ENCODE measurements around the gene PLCH2.

PLCH2 gene

GRCh38 chr1:2517966-2518365, 41.9 kb downstream of the PLCH2 start:
- DNase-seq, result no peak

- no peak for DNase-seq
Observed at GRCh38 chr1:2518528-2518927, 42.4 kb downstream of the PLCH2 start.

- no peak for DNase-seq
Observed at GRCh38 chr1:2519029-2519685, 43.1 kb downstream of the PLCH2 start.

- no peak for DNase-seq
Observed at GRCh38 chr1:2519729-2520128, 43.6 kb downstream of the PLCH2 start.

GRCh38 chr1:2520206-2520605, 44.1 kb downstream of the PLCH2 start:
- no peak for DNase-seq

- no peak for DNase-seq
Observed at GRCh38 chr1:2520806-2521205, 44.7 kb downstream of the PLCH2 start.

GRCh38 chr1:2522230-2522629, 46.1 kb downstream of the PLCH2 start:
- DNase-seq, result no peak

GRCh38 chr1:2523191-2523890, 47.3 kb downstream of the PLCH2 start:
- no peak for DNase-seq

- DNase-seq, result no peak
Observed at GRCh38 chr1:2523891-2524609, 48.0 kb downstream of the PLCH2 start.

- DNase-seq, result no peak
Observed at GRCh38 chr1:2525572-2525919, 49.5 kb downstream of the PLCH2 start.

GRCh38 chr1:2525920-2526823, 50.1 kb downstream of the PLCH2 start, which contains the start of gene PANK4:
Gene PANK4, minus strand, starts transcription at chr1:2526596. Its CDS starts 9 bp downstream, at chr1:2526587.
- peak; percentile 98 for DNase-seq

GRCh38 chr1:2526824-2527555, 50.9 kb downstream of the PLCH2 start:
- DNase-seq, result no peak

- DNase-seq, result no peak
Observed at GRCh38 chr1:2527556-2527860, 51.4 kb downstream of the PLCH2 start.

GRCh38 chr1:2528016-2528415, 51.9 kb downstream of the PLCH2 start:
- DNase-seq, result no peak

- DNase-seq, result no peak
Observed at GRCh38 chr1:2528611-2528965, 52.5 kb downstream of the PLCH2 start.

- no peak for DNase-seq
Observed at GRCh38 chr1:2528966-2529783, 53.1 kb downstream of the PLCH2 start.

- no peak for DNase-seq
Observed at GRCh38 chr1:2529784-2530512, 53.9 kb downstream of the PLCH2 start, which contains the start of gene HES5. Gene HES5, minus strand, starts transcription at chr1:2530263. Its CDS starts 99 bp downstream, at chr1:2530164.

- peak; percentile 61 for DNase-seq
Observed at GRCh38 chr1:2530513-2531361, 54.6 kb downstream of the PLCH2 start.

GRCh38 chr1:2532485-2533160, 56.5 kb downstream of the PLCH2 start:
- DNase-seq, result no peak
